GM12892 (cell line): ENCODE results near the gene LETM1.

Experiments used
- POLR2A ChIP-seq: IDR thresholded peaks from 2 replicates; pipeline ENCODE4 v1.6.1; 2011; ENCODE audit warnings: low read depth, low read length, control low read depth
- POLR2AphosphoS5 ChIP-seq: IDR thresholded peaks from 2 replicates; pipeline ENCODE4 v1.6.1; 2011; ENCODE audit warnings: low read depth, low read length, control low read depth

- TF ChIP-seq POLR2AphosphoS5: no peak
- TF ChIP-seq POLR2A: no peak
Observed at GRCh38 chr4:1836650-1837049, 19.3 kb downstream of the LETM1 start.
